ENCODE results near the gene CA9.
A peak's percentile ranks its signal among the peaks of the same experiment; 100 is the strongest.

Gene CA9

DNA sequence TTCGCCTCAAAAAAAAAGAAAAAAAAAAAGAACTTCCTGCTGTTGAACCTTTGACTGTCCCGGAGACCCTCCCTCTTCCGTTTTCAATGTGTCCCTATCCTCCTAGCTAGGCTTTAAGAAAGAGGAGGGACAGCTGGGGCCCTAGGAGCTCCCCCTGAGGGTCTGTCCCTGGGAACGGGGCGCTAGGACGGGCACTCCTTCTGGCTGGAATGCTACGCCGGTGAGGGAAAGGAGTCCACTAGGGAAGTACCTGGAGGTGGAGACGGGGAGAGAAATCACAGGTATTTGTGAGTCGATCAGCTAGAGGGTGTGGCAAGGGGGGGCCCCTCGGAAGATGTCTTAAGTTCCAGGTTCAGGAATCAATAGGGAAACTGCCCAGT lies 27.6 kb upstream of the CA9 start:
- ATAC-seq = no peak
- Mint-ChIP-seq H3K27ac (peak overlapping the region; percentile 92), H3K4me1 (peaks cover 64% of the 10 kb centered on the region), H3K27me3 (no peaks in the 10 kb centered on the region), H3K36me3 (peaks cover 8% of the 10 kb centered on the region), H3K9me3 (no peaks in the 10 kb centered on the region), H3K4me3 (peak overlapping the region; percentile 92)

- peaks cover 64% of the 10 kb centered on the region for H3K4me1 Mint-ChIP-seq
These were observed 27.0 kb upstream of the CA9 start for GRCh38 chr9:35646533-35647265.

GRCh38 chr9:35649431-35650340 lies 24.0 kb upstream of the CA9 start:
- Mint-ChIP-seq H3K9me3 (no peaks in the 10 kb centered on the region), H3K27ac (peak overlapping the region; percentile 92), H3K4me1 (peaks cover 56% of the 10 kb centered on the region), H3K36me3 (no peaks in the 10 kb centered on the region), H3K4me3 (peak overlapping the region; percentile 83), H3K27me3 (no peaks in the 10 kb centered on the region)
- no peak for ATAC-seq

More at GRCh38 chr9:35646533-35647265, 27.0 kb upstream of the CA9 start:
- H3K27me3 Mint-ChIP-seq = no peaks in the 10 kb centered on the region
- ATAC-seq = peak; percentile 91
- H3K9me3 Mint-ChIP-seq = no peaks in the 10 kb centered on the region
- peak overlapping the region; percentile 92 for H3K27ac Mint-ChIP-seq
- H3K4me3 Mint-ChIP-seq = peak overlapping the region; percentile 92
- peaks cover 6% of the 10 kb centered on the region for H3K36me3 Mint-ChIP-seq

GRCh38 chr9:35650341-35651158 lies 23.2 kb upstream of the CA9 start, which contains the start of gene SIT1:
Gene SIT1, minus strand, starts transcription at chr9:35650931. Its CDS starts 78 bp downstream, at chr9:35650853.
- no peaks in the 10 kb centered on the region for H3K36me3 Mint-ChIP-seq
- peaks cover 52% of the 10 kb centered on the region for H3K4me1 Mint-ChIP-seq
- peak within 1 kb of the TSS; percentile 83 for H3K4me3 Mint-ChIP-seq

DNA sequence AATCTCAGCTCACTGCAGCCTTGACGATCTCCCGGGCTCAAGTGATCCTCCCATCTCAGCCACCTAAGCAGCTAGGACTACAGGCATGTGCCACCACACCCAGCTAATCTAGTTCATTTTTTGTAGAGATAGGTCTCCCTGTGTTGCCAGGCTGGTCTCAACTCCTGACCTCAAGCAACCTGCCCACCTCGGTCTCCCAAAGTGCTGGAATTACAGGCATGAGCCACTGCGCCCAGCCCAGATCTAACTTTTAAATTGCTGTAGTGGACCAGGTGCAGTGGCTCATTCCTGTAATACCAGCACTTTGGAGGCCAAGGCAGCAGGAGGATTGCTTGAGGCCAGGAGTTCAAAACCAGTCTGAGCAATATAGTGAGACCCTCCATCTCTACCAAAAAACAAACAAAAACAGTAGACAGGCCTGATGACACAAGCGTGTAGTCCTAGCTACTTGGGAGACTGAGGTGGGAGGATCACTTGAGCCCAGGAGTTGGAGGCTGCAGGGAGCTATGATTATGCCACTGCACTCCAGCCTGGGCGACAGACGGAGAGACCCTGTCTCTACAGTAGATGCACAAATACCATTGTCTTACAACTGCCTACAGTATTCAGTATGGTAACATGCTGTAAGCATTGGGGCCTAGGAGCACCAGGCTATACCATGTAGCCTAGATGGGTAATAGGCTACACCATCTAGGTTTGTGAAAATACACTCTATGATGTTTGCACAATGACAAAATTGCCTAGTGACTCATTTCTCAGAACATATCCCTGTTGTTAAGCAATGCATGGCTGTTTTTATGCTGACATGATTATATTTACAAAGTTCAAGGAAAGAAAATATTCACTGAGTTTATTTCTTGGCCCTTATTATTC lies 21.5 kb upstream of the CA9 start:
- Mint-ChIP-seq H3K4me3 (peak overlapping the region; percentile 10), H3K4me1 (peaks cover 58% of the 10 kb centered on the region), H3K27me3 (no peaks in the 10 kb centered on the region), H3K27ac (peak overlapping the region; percentile 92), H3K36me3 (no peaks in the 10 kb centered on the region), H3K9me3 (no peaks in the 10 kb centered on the region)
- ATAC-seq = no peak

More at GRCh38 chr9:35650341-35651158, 23.2 kb upstream of the CA9 start, which contains the start of gene SIT1:
- ATAC-seq = peak; percentile 3
- Mint-ChIP-seq H3K9me3 (no peaks in the 10 kb centered on the region), H3K27ac (peak within 1 kb of the TSS; percentile 92), H3K27me3 (no peaks in the 10 kb centered on the region)

- H3K4me3 Mint-ChIP-seq = no peak overlapping the region
- no peaks in the 10 kb centered on the region for H3K36me3 Mint-ChIP-seq
- no peaks in the 10 kb centered on the region for H3K27me3 Mint-ChIP-seq
- H3K27ac Mint-ChIP-seq = peak overlapping the region; percentile 21
- no peaks in the 10 kb centered on the region for H3K9me3 Mint-ChIP-seq
- ATAC-seq = no peak
- H3K4me1 Mint-ChIP-seq = peaks cover 58% of the 10 kb centered on the region
These were observed 20.9 kb upstream of the CA9 start for GRCh38 chr9:35652829-35653209.

GRCh38 chr9:35653611-35654010 lies 20.1 kb upstream of the CA9 start:
- Mint-ChIP-seq H3K27me3 (no peaks in the 10 kb centered on the region), H3K27ac (peak overlapping the region; percentile 21), H3K4me3 (no peak overlapping the region), H3K36me3 (no peaks in the 10 kb centered on the region), H3K4me1 (peaks cover 52% of the 10 kb centered on the region), H3K9me3 (no peaks in the 10 kb centered on the region)
- no peak for ATAC-seq

DNA sequence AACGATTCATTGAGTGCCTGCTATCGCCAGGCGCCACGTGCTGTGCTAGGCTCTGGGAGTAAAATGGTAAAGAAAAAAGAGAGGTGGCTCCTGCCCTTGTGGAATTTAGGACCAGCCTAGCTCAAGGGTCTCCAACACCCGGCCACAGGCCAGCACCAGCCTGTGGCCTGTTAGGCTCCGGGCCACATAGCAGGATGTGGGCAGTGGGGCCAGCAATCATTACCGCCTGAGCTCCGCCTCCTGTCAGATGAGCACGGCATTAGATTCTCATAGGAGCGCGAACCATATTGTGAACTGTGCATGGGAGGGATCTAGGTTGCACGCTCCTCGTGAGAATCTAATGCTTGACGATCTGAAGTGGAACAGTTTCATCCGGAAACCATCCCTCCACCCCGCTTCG lies 17.4 kb upstream of the CA9 start:
- Mint-ChIP-seq H3K36me3 (peaks cover 22% of the 10 kb centered on the region), H3K27me3 (no peaks in the 10 kb centered on the region), H3K4me1 (peaks cover 60% of the 10 kb centered on the region), H3K27ac (peak overlapping the region; percentile 99), H3K4me3 (no peak overlapping the region), H3K9me3 (no peaks in the 10 kb centered on the region)
- no peak for ATAC-seq

DNA sequence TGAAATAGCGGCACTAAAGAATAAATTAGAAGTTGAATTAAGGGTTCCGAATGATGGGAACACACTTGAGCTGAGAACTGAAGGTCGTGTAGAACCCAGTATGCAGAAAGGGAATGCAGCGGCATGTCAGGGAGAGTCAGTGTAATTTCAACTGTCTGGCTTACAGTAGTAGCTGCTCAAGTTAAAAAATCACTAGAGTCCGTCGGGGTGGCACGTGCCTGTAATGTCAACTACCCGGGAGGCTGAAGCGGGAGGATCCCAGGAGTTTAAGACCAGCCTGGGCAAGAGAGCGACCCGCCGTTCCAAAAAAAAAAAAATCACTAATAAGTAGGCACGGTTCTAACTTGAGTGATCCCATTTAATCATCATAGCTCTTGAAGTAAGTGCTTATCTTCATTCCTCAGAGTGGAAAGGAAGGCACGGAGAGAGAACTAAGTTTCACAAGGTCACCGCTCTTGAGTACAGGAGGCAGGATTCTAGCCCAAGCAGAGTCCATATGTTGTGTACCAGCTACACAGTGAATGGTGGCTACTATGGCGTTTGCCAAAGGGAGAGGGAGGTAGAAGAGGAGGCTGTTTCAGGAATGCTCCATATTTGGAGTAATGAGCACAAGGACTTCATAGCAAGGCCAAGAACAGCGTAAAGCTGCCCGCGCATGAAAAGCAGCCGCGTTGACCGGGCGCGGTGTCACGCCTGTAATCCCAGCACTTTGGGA lies 16.7 kb upstream of the CA9 start:
- Mint-ChIP-seq H3K4me1 (peaks cover 59% of the 10 kb centered on the region), H3K9me3 (no peaks in the 10 kb centered on the region), H3K27me3 (no peaks in the 10 kb centered on the region), H3K27ac (peak overlapping the region; percentile 99), H3K4me3 (peak overlapping the region; percentile 94), H3K36me3 (peaks cover 22% of the 10 kb centered on the region)
- no peak for ATAC-seq

DNA sequence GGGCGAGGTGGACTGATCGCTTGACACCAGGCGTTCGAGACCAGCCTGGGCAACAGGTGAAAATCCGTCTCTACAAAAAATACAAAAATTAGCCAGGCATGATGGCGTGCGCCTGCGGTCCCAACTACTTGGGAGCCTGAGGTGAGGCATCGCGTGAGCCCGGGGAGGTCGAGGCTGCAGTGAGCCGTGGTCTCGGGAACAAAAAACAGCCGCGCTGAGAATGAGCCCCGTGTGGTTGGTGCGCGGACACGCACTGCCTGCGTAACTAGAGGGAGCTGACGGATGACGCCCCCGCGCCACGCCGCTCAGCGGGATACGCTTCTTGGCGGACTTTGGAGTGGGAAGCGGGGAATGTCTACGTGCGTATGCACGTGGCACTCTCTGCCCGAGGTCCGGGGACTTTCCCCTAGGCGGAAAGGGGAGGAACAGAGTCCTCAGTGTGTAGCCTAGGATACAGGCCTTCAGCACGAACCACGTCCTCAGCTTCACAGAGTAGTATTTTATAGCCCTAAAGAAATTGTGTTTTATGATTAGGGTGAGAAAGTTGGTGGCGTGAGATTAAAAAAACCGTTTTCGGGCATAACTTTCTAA lies 16.1 kb upstream of the CA9 start, which contains the start of gene RMRP:
TSS of gene RMRP (minus strand) at position 474 of the 591 bp plus-strand sequence.
- peak; percentile 96 for ATAC-seq
- Mint-ChIP-seq H3K36me3 (peaks cover 22% of the 10 kb centered on the region), H3K27me3 (no peaks in the 10 kb centered on the region), H3K27ac (peak within 1 kb of the TSS; percentile 99), H3K4me1 (peaks cover 63% of the 10 kb centered on the region), H3K9me3 (no peaks in the 10 kb centered on the region), H3K4me3 (peak within 1 kb of the TSS; percentile 94)

DNA sequence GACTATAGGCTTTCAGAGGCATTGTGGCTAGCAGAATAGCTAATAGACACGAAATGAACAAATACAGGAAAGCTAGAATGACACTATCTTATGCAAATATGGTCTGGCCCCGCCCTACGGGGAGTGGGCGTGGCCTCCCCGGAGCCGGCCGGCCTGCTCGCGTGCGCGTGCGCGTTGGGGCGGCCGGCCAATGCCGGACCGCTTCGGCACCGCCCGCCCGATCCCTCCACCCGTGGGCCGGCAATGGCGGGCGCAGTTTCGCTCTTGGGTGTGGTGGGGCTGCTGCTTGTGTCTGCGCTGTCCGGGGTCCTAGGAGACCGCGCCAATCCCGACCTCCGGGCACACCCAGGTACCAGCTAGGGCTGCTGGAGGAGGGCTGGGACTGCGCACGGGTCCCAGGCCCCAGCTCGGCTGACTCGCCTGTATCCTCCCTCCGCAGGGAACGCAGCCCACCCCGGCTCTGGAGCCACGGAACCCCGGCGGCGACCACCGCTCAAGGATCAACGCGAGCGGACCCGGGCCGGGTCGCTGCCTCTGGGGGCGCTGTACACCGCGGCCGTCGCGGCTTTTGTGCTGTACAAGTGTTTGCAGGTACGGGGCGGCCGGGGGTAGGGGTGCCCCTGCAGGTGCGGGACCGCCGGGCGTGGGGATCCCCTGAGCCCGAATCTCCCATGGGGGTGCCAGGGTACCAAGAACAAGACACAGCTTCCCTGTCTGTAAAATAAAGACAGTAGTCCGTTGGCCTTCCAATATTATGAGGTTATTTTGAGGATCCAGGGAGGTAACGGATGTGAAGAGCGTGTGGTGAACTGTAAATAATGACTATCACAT lies 15.4 kb upstream of the CA9 start, which contains the start of gene CCDC107:
TSS of gene CCDC107 (plus strand) at position 156 of the 831 bp plus-strand sequence. CDS start at position 244, 88 bp downstream.
- H3K9me3 Mint-ChIP-seq = no peaks in the 10 kb centered on the region
- peak; percentile 89 for ATAC-seq
- peaks cover 22% of the 10 kb centered on the region for H3K36me3 Mint-ChIP-seq
- peaks cover 66% of the 10 kb centered on the region for H3K4me1 Mint-ChIP-seq
- peak within 1 kb of the TSS; percentile 99 for H3K27ac Mint-ChIP-seq
- no peaks in the 10 kb centered on the region for H3K27me3 Mint-ChIP-seq
- H3K4me3 Mint-ChIP-seq = peak within 1 kb of the TSS; percentile 94

DNA sequence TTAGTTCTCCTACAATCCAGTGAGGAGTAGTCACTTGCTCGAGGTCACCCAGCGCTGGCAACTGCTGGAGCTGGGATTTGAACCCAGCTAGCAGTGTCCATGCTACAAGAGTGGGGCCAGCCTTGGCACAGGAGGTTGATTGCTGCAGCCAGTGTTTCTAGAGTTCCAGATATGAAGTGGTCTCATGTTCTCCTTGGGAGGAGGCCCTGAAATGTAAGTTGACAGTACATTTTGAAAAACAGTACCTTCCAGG lies 14.8 kb upstream of the CA9 start:
- peaks cover 22% of the 10 kb centered on the region for H3K36me3 Mint-ChIP-seq
- peak overlapping the region; percentile 99 for H3K27ac Mint-ChIP-seq
- H3K4me1 Mint-ChIP-seq = peaks cover 66% of the 10 kb centered on the region
- H3K9me3 Mint-ChIP-seq = no peaks in the 10 kb centered on the region
- no peak for ATAC-seq
- H3K4me3 Mint-ChIP-seq = peak overlapping the region; percentile 94
- no peaks in the 10 kb centered on the region for H3K27me3 Mint-ChIP-seq

DNA sequence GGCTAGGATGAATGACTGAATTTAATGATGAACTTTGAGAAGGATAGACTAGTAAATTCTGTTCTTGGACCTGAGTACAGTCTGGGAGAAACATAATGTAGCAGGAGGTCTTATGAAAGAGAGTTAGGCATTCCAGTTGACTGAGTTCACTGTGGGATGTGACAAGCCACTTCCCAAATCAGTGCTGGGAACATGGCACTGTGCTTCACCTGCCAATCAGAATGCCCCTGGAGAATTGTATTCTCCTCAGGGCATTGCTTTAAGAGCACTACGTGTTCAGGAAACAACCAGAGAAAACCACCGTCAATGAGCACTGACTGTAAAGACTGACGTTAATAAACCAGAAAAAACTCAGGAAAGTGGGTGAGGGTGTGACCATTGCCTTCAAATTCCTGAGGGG lies 14.4 kb upstream of the CA9 start:
- Mint-ChIP-seq H3K36me3 (peaks cover 22% of the 10 kb centered on the region), H3K4me3 (peak overlapping the region; percentile 94), H3K27me3 (no peaks in the 10 kb centered on the region), H3K4me1 (peaks cover 66% of the 10 kb centered on the region), H3K9me3 (no peaks in the 10 kb centered on the region), H3K27ac (peak overlapping the region; percentile 99)
- ATAC-seq = no peak

Measured in stimulated activated memory B cell treated with anti-CD40 and anti-IgM and Interleukin-4, amounts not matched to agents 10 μg/mL and 1 μg/mL and 100 μg/mL, for 72 hours (primary cell).